Globus pallidus (tissue), 1 donor: ENCODE results near the gene GNG14.
"Not testable (repeated sequence)": the region's sequence is repeated elsewhere in the genome, so short reads cannot be mapped to it uniquely, and the experiment has no call there.

Source experiments
- DNase-seq: peaks from one replicate; pipeline ENCODE4 v3.0.0-alpha.2; 2015; ENCODE audit warnings: low spot score

Gene GNG14

GRCh38 chr19:12687496-12688196 is at the start of gene GNG14:
Gene GNG14 (plus strand): TSS chr19:12687998. CDS start chr19:12688049, 51 bp downstream.
- DNase-seq: no peak

- DNase-seq: no peak
These were observed 49.1 kb upstream of the GNG14 start for GRCh38 chr19:12638611-12639182.

GRCh38 chr19:12639901-12640613 is 47.7 kb upstream of the GNG14 start:
- DNase-seq: peak; percentile 58

- no peak for DNase-seq
These were observed 46.3 kb upstream of the GNG14 start for GRCh38 chr19:12641456-12641855.

- no peak for DNase-seq
These were observed 45.3 kb upstream of the GNG14 start for GRCh38 chr19:12642506-12642905.

- not testable (repeated sequence) for DNase-seq
These were observed 44.1 kb upstream of the GNG14 start for GRCh38 chr19:12643716-12644115.

GRCh38 chr19:12646551-12646950 is 41.2 kb upstream of the GNG14 start:
- DNase-seq: no peak

GRCh38 chr19:12647047-12647446 is 40.8 kb upstream of the GNG14 start:
- no peak for DNase-seq

GRCh38 chr19:12647490-12648071 is 40.2 kb upstream of the GNG14 start:
- no peak for DNase-seq

- DNase-seq: no peak
These were observed 39.7 kb upstream of the GNG14 start for GRCh38 chr19:12648088-12648487.

- DNase-seq: no peak
These were observed 37.9 kb upstream of the GNG14 start for GRCh38 chr19:12649941-12650340.

GRCh38 chr19:12652219-12652618 is 35.6 kb upstream of the GNG14 start:
- no peak for DNase-seq

GRCh38 chr19:12655546-12655945 is 32.3 kb upstream of the GNG14 start:
- no peak for DNase-seq

GRCh38 chr19:12656899-12657571 is 30.8 kb upstream of the GNG14 start:
- no peak for DNase-seq

GRCh38 chr19:12657966-12658365 is 29.8 kb upstream of the GNG14 start:
- no peak for DNase-seq

- peak; percentile 76 for DNase-seq
These were observed 26.8 kb upstream of the GNG14 start for GRCh38 chr19:12660980-12661379.

GRCh38 chr19:12664406-12665280 is 23.2 kb upstream of the GNG14 start:
- DNase-seq: no peak

- peak; percentile 43 for DNase-seq
These were observed 22.6 kb upstream of the GNG14 start for GRCh38 chr19:12665281-12665573.

- no peak for DNase-seq
These were observed 22.0 kb upstream of the GNG14 start for GRCh38 chr19:12665671-12666264.

GRCh38 chr19:12666265-12667048 is 21.3 kb upstream of the GNG14 start, which contains the start of the genes MAN2B1 and WDR83:
Gene MAN2B1 (minus strand): TSS chr19:12666742. CDS start chr19:12666701, 41 bp downstream.
Gene WDR83 (plus strand): TSS chr19:12666807. CDS start chr19:12669791, 2,984 bp downstream.
- peak; percentile 78 for DNase-seq
